SK-N-SH (cell line): ENCODE results near the gene CNOT4. TPM values are rescaled to one million over a fixed set of nuclear protein-coding genes. Genes with fewer than 3 reads are reported as not detected.

ENCODE experiments used
- CTCF ChIA-PET: fragments of 300-600, 350-600 bp; formaldehyde crosslinking; extraction: SDS; loops from one replicate; lab custom pipeline; 2021; lab: Yijun Ruan, JAX
- POLR2A ChIA-PET: fragments of 350-600 bp; sonication (Branson Sonifier 250); formaldehyde crosslinking; extraction: SDS; loops from one replicate; lab custom pipeline; 2020; ENCODE audit warnings: antibody characterized with exemption, inconsistent platforms; lab: Yijun Ruan, JAX
- DNase-seq: peaks from one replicate; pipeline ENCODE4 v3.0.0; 2012
- H2AFZ ChIP-seq: fragments of 200-600 bp; sonication (generic); 2 replicates; pipeline ENCODE4 v1.8.1; 2016; ENCODE audit warnings: antibody characterized with exemption, mild to moderate bottlenecking, low read depth
- H3F3A ChIP-seq: fragments of 200-600 bp; sonication (generic); replicated peaks from 2 replicates; pipeline ENCODE3; 2016; ENCODE audit warnings: antibody characterized with exemption, mild to moderate bottlenecking; ENCODE audit not compliant: insufficient read depth
- H3K27ac ChIP-seq, 2 experiments: fragments of 200-500 bp in 1 of 2; fragments of 200-600 bp in 1 of 2; sonication (Bioruptor generic) in 1 of 2; sonication (generic), shearing (Covaris generic) in 1 of 2; 2 replicates each; pipeline versions ENCODE4 v1.5.1 to v1.6.1; 2014 to 2016; ENCODE audit warnings: low read depth in 2 of 2, inconsistent platforms in 1 of 2, low read length in 1 of 2, mild to moderate bottlenecking in 1 of 2, mixed read lengths in 1 of 2
- H3K27me3 ChIP-seq: fragments of 200-600 bp; sonication (generic), shearing (Covaris generic); 2 replicates; pipeline ENCODE4 v1.6.1; 2016; ENCODE audit warnings: mixed run types; ENCODE audit not compliant: insufficient read depth
- H3K36me3 ChIP-seq, 2 experiments: fragments of 200-500 bp in 1 of 2; fragments of 200-600 bp in 1 of 2; sonication (Bioruptor generic) in 1 of 2; sonication (generic) in 1 of 2; replicated peaks in 1 of 2; 2 replicates each; pipeline versions ENCODE3 to v1.5.1; 2014 to 2016; ENCODE audit warnings: low read length in 1 of 2, mild to moderate bottlenecking in 1 of 2; ENCODE audit not compliant: insufficient read depth in 2 of 2, control insufficient read depth in 1 of 2
- H3K4me1 ChIP-seq, 2 experiments: fragments of 200-500 bp in 1 of 2; fragments of 200-600 bp in 1 of 2; sonication (Bioruptor generic) in 1 of 2; sonication (generic), shearing (Covaris generic) in 1 of 2; 2 replicates each; pipeline versions ENCODE4 v1.5.1 to v1.6.1; 2014 to 2016; ENCODE audit warnings: low read depth in 1 of 2, low read length in 1 of 2, mixed run types in 1 of 2; ENCODE audit not compliant: insufficient read depth in 2 of 2, control insufficient read depth in 1 of 2
- H3K4me2 ChIP-seq: fragments of 200-600 bp; sonication (generic), shearing (Covaris generic); 2 replicates; pipeline ENCODE4 v1.6.1; 2017; ENCODE audit warnings: mixed run types
- H3K4me3 ChIP-seq, 2 experiments: fragments of 200-500 bp in 1 of 2; fragments of 200-600 bp in 1 of 2; sonication (Bioruptor generic) in 1 of 2; sonication (generic), shearing (Covaris generic) in 1 of 2; 2 replicates each; pipeline versions ENCODE4 v1.5.1 to v1.8.1; 2014 to 2016; ENCODE audit warnings: low read depth in 2 of 2, inconsistent platforms in 1 of 2, low read length in 1 of 2, mild to moderate bottlenecking in 1 of 2, mixed read lengths in 1 of 2, moderate library complexity in 1 of 2
- H3K79me2 ChIP-seq: fragments of 200-600 bp; sonication (generic); 2 replicates; pipeline ENCODE4 v1.8.1; 2017; ENCODE audit warnings: mild to moderate bottlenecking; ENCODE audit not compliant: insufficient read depth
- H3K9ac ChIP-seq: fragments of 200-600 bp; sonication (generic); 2 replicates; pipeline ENCODE4 v1.6.1; 2017; ENCODE audit warnings: mixed run types
- H3K9me2 ChIP-seq: fragments of 200-600 bp; sonication (generic); 2 replicates; pipeline ENCODE4 v1.6.1; 2017; ENCODE audit warnings: mixed run types
- H3K9me3 ChIP-seq: fragments of 200-600 bp; sonication (generic); 2 replicates; pipeline ENCODE4 v1.6.1; 2017; ENCODE audit warnings: mixed run types, mild to moderate bottlenecking, moderate library complexity
- H4K20me1 ChIP-seq: fragments of 200-600 bp; sonication (generic); 2 replicates; pipeline ENCODE4 v1.6.1; 2017; ENCODE audit warnings: mild to moderate bottlenecking, mixed run types; ENCODE audit not compliant: insufficient read depth
- CHD2 ChIP-seq: fragments of 150-350 bp; IDR thresholded peaks from 2 replicates; pipeline ENCODE4 v1.6.1; 2018; ENCODE audit warnings: low read length; ENCODE audit not compliant: partially characterized antibody
- CTCF ChIP-seq: fragments of 200-600 bp; sonication (generic); IDR thresholded peaks from 2 replicates; pipeline ENCODE4 v1.6.1; 2017; ENCODE audit warnings: antibody characterized with exemption, mild to moderate bottlenecking, moderate library complexity
- EP300 ChIP-seq, 2 experiments: IDR thresholded peaks; 2 replicates each; pipeline versions ENCODE4 v1.4.0 to v1.6.1; 2012; ENCODE audit warnings: borderline replicate concordance in 1 of 2, low read depth in 1 of 2, low read length in 1 of 2
- EZH2phosphoT487 ChIP-seq: fragments of 200-600 bp; sonication (generic); IDR thresholded peaks from 2 replicates; pipeline ENCODE4 v1.6.1; 2017; ENCODE audit warnings: low read depth, mixed run types, mild to moderate bottlenecking, antibody characterized with exemption, moderate library complexity, borderline replicate concordance
- FOSL2 ChIP-seq: IDR thresholded peaks from 2 replicates; pipeline ENCODE4 v1.4.0; 2012; ENCODE audit warnings: low read depth, mild to moderate bottlenecking, moderate library complexity, borderline replicate concordance
- FOXM1 ChIP-seq: IDR thresholded peaks from 2 replicates; pipeline ENCODE4 v1.4.0; 2012; ENCODE audit warnings: low read depth, mild to moderate bottlenecking
- GABPA ChIP-seq: IDR thresholded peaks from 2 replicates; pipeline ENCODE4 v1.4.0; 2012; ENCODE audit warnings: low read depth, mild to moderate bottlenecking
- GATA2 ChIP-seq: sonication (generic); formaldehyde crosslinking; IDR thresholded peaks from 2 replicates; pipeline ENCODE4 v1.5.0; 2020; ENCODE audit warnings: mild to moderate bottlenecking, missing genetic modification reagents
- MEF2A ChIP-seq: IDR thresholded peaks from 2 replicates; pipeline ENCODE4 v1.4.0; 2012; ENCODE audit warnings: low read depth, borderline replicate concordance
- MXI1 ChIP-seq: IDR thresholded peaks from 2 replicates; pipeline ENCODE4 v1.6.1; 2012; ENCODE audit warnings: mild to moderate bottlenecking, low read depth, low read length, improper control_type of control experiment
- PBX3 ChIP-seq: IDR thresholded peaks from 2 replicates; pipeline ENCODE4; 2012
- POLR2AphosphoS5 ChIP-seq: IDR thresholded peaks from 2 replicates; pipeline ENCODE4 v1.6.1; 2012; ENCODE audit warnings: low read depth, low read length
- RXRA ChIP-seq: IDR thresholded peaks from 2 replicates; pipeline ENCODE4 v1.4.0; 2012; ENCODE audit warnings: low read depth, mild to moderate bottlenecking, borderline replicate concordance
- SIN3A ChIP-seq: IDR thresholded peaks from 2 replicates; pipeline ENCODE4 v1.6.1; 2012; ENCODE audit warnings: low read depth, mild to moderate bottlenecking, low read length, moderate library complexity, borderline replicate concordance
- SMC3 ChIP-seq: IDR thresholded peaks from 2 replicates; pipeline ENCODE4 v1.6.1; 2012; ENCODE audit warnings: low read depth, low read length, improper control_type of control experiment
- TAF1 ChIP-seq: IDR thresholded peaks from 2 replicates; pipeline ENCODE4 v1.6.1; 2012; ENCODE audit warnings: low read depth, mild to moderate bottlenecking, low read length, moderate library complexity, borderline replicate concordance
- USF1 ChIP-seq: IDR thresholded peaks from 2 replicates; pipeline ENCODE4 v1.4.0; 2012; ENCODE audit warnings: low read depth, borderline replicate concordance
- USF2 ChIP-seq: fragments of 150-350 bp; IDR thresholded peaks from 2 replicates; pipeline ENCODE4 v1.6.1; 2017; ENCODE audit warnings: antibody characterized with exemption, low read length, low read depth, borderline replicate concordance
- ZBTB33 ChIP-seq: IDR thresholded peaks from 2 replicates; pipeline ENCODE4 v1.4.0; 2012; ENCODE audit warnings: low read depth, borderline replicate concordance
- WGBS: methylation state at CpG from one replicate; pipeline ENCODE4 v1.1.6; 2017; ENCODE audit warnings: low lambda C conversion rate; 5-methylcytosine and 5-hydroxymethylcytosine counted together
- polyA plus RNA-seq, 3 experiments: library from polyadenylated mRNA; depleted of rRNA; stranded (reverse); fragments of >200 nt; gene quantifications; 2 replicates each; pipeline ENCODE4 v1.2.3, GENCODE V29; 2012

CNOT4 gene
- polyA plus RNA-seq, 1 of the 3 experiments (the other 2 are of a cell fraction), result 8.0 TPM

GRCh38 chr7:135365721-135366120, 144.2 kb downstream of the CNOT4 start:
- H3K27me3 ChIP-seq, result no peaks in the 10 kb centered on the region
- CTCF ChIA-PET, result interaction anchor here (0.7 to 1.3 kb wide), 3 partner anchors 11 to 29 kb away, joined by 3 read pairs; no protein-coding TSS in a partner anchor
- H3K4me2 ChIP-seq, result no peak overlapping the region
- no peak overlapping the region for H3K27ac ChIP-seq
- H3K36me3 ChIP-seq, result peaks cover 35 to 47% of the 10 kb centered on the region in 2 experiments
- no peaks in the 10 kb centered on the region; a peak in 1 of 4 replicates for H3K4me1 ChIP-seq
- no peak for DNase-seq
- H3K9me2 ChIP-seq, result no peaks in the 10 kb centered on the region
- POLR2A ChIA-PET, result no interaction called here
- no peak for TF ChIP-seq ZBTB33
- no peak for TF ChIP-seq USF2
- TF ChIP-seq FOSL2, result no peak
- no peak for TF ChIP-seq CTCF
- no peak for TF ChIP-seq USF1
- TF ChIP-seq PBX3, result no peak
- no peak for TF ChIP-seq GATA2 (CRISPR knock-in tag)
- no peak for TF ChIP-seq SMC3
- no peak for TF ChIP-seq CHD2
- TF ChIP-seq MEF2A, result no peak
- no peak for TF ChIP-seq GABPA
- no peak for TF ChIP-seq RXRA
- no peak for TF ChIP-seq FOXM1
- no peak for TF ChIP-seq POLR2AphosphoS5
- TF ChIP-seq EZH2phosphoT487, result no peak
- TF ChIP-seq TAF1, result no peak
- no peak for TF ChIP-seq EP300 (IDR thresholded peaks at IDR 0.05; ENCODE audit: borderline replicate concordance in 1 of 2, low read depth in 1 of 2, low read length in 1 of 2)
- TF ChIP-seq SIN3A, result no peak
- no peak for TF ChIP-seq MXI1
- H3K9me3 ChIP-seq, result no peaks in the 10 kb centered on the region
- H2AFZ ChIP-seq, result no peak overlapping the region
- no peak overlapping the region for H3K9ac ChIP-seq
- 92% methylated on average over 3 of the region's 3 CpGs for WGBS
- no peaks in the 10 kb centered on the region for H3K79me2 ChIP-seq
- no peak overlapping the region for H3K4me3 ChIP-seq
- no peaks in the 10 kb centered on the region for H3F3A ChIP-seq
- H4K20me1 ChIP-seq, result no peaks in the 10 kb centered on the region
